NCI-H2107 treated with DMSO at 0.1 percent for 48 hours (cell line): ENCODE measurements around the gene CNOT2.

Experiments
- DNase-seq: peaks from one replicate; lab custom pipeline; 2025; ENCODE audit not compliant: unreplicated experiment; lab: John Stamatoyannopoulos, UW

The CNOT2 gene

DNA sequence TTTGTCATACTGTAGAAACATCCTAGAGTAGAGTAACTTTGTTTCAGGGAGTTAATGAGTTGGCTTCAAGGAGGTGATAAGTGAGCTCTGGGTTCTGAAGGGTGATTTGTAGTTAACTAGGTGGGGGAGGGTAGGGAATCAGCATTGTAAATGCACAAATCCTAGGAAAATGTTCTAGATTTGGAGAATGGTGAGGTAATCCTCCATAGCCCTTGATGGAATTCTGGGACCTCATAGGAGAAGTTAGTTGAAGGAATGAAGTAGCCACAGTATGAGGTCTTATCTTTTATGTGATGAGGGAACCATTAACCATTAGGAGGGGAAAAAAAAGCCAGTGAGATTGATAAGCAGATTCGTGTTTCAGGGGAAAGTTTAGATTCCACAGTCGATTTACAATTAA lies 8.0 kb downstream of the CNOT2 start:
- DNase-seq: no peak

DNA sequence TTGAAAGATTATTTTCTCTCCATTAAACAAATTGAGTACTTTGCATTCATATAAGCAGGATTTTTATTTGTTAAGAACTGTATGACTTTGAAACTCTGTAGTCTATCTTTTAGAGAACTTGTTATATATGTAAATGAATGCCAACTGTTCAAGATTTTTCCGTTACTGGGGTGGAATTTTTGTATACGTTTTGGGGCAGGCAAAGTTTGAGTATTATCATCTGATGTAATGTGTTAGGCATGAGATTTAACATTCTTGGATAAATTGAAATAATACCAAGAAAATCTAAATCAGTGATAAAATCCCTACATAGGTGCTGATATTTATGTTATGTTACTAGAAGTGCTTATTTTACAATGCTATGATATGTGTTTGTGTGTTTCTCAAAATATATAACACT lies 8.4 kb downstream of the CNOT2 start:
- DNase-seq: no peak

DNA sequence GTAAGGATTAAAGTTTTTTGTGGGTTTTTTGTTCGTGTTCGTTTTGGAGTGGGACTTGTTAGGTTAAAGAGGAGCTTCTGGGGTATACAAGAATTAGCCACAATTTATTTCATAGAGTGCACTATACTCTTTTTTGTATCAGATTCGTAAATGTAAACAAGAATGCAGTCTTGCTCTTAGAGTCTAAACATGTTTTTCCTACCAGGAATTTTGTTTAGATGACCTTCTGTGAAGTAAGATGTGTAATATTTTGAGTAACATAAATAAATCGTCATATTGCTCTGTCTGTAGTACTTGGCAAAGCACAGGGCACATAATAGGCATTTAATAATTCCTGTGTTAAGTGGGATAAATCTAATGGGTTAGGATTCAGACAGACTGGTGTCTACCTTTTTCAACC lies 9.6 kb downstream of the CNOT2 start:
- DNase-seq: no peak

DNA sequence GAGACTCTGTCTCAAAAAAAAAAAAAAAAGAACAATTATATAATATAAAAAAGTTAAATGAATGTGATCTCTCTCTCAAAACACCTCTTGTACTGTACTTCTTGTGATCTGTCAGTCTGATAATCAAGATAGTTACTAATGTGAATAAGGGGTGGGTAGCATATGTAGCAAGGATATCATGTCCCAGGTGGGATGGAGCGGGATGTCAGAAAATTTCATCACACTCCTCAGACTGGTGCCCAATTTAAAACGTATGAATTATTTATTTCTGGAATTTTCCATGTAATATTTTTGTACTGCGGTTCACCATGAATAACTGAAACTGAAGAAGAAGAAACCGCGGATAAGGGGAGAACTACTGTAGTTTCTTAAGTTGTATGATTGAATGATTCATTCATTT lies 11.0 kb downstream of the CNOT2 start:
- no peak for DNase-seq

DNA sequence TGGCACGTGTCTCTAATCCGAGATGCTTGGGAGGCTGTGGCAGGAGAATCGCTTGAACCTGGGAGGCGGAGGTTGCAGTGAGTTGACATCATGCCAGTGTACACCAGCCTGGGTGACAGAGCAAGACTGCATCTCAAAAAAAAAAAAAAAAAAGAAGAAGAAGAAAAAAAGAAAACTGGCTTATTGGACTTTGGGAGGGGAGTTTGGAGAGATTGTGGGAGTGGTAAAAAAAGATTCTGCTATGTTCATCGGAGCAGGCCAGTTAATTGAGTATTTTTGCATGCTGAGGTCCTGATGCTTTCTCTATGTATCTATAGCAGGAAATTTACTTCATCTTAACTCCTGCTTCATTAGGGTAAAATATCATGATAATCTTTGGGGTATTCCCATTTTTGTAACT lies 11.6 kb downstream of the CNOT2 start:
- no peak for DNase-seq

DNA sequence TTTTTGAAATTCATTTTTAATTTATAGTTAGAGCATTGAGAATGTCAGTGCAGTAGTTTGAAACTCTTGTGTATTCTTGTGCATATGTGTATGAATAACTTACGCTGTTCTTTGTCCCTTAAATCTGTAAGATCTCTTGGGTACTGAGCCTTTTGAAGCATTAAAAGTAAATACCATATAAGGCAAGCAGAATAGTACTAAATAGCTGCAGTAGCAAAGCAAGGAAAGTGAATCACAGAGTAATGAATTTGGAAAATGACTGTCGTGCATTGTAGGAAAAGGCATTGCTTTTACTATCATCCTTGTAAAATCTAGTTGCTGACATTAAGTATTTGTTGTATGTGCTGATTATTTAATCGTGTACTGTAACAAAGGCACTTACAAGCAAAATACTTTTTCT lies 12.1 kb downstream of the CNOT2 start:
- no peak for DNase-seq

DNA sequence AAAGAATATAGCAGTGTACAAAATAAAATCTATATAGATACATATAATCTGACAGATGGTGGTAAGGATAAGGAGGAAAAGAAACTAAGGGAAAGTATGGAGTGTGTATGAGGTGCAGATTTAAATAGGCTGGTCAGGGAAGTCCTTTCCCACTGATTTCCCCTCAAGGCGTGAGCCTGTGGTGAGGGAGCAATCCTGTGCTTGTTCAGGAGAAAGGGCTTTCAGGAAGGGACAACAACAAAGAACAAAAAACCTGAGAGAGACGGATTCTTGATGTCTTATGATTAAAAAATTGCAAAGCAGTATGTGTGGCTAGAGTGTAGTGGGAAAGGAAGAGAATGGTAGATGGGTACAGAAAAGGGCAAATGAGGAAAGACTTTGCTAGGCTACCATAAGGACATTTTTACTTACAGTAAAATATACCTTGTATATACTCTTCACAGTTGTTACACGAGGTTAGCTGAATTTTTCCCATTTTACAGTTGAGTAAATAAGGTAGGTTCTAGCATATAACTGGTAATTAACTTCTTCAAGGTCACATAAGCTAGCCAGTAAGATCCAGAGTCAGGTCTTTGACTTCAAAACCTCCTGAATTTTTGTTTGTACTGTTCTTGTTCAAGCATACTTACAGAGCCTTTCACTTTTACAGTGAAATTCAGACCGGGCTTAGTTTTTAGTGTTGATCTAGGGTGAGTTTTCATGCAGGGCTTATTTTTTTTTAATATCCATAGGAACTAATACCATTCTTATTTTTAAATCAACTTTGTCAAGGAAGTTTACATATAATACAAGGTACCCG lies 15.6 kb downstream of the CNOT2 start:
- no peak for DNase-seq

DNA sequence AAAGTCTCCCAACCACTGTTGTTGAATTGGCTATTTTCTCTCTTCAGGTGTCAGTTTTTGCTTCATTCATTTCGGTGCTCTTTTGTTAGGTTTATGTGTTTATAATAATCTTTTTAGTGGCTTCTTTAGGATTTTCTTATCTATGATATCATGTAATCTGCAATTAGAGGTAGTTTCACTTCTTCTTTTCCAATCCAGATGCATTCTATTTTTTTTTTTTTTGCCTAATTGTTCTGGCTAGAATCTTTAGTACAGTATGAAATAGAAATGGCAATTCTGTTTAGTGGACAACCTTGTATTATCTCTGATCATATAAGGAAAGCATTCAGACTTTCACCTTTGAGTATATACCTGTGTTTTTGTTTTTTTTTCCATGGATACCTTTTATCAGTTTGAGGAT lies 17.4 kb downstream of the CNOT2 start:
- DNase-seq: no peak

DNA sequence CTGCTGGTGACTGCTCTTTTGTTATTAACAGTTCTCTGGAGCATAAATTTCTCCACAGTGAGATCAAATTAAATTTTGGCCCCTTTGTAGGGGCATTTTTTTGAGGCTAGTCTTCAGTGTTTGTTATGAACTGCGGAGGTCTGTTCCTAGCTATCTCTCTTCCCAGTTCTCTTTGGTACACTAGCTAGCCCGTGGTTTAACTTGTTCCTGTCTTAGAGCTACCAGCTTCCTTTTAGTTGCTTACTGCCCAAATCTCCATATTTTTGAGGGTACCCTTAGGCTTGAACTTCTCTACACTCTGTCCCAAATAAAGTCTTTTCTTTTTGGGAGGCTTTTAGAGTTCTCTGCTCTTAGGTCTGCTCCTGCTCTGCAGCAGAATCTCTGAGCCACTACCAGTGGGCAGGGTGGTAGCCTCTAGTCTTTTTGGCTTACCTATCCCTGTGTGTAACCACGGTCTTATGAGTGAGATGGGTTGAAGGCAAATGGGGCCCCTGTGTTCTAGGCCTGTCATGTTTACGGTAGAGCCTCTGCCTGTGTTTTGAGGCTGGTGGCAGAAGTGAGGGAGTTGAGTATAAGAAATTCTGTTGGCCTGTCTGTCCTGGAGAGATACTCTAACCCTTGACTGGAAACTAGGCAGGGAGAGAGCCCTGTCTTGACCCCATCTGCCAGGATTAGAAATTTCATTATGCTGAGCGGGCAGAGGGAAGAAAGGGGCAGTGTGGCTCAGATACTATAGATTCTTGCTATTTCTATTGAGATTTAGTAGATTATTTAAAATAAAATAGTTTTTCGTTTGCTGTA lies 21.0 kb downstream of the CNOT2 start:
- no peak for DNase-seq

DNA sequence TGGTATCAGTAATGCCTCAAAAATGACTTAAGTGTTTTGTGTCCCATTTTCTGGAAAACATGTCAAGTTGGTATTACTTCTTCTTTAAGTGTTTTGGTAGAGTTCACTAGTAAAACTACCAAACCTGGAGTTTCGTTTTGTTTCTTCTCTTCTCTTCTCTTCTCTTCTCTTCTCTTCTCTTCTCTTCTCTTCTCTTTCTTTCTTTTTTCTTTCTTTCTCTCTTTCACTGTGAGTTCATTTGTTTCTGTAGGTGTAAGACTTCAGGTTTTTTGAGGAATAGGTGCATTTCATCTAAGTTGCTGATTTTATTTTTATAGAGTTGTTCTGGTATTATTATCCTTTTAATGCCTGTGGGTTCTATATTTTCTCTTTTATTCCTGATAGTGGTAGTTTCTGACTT lies 21.9 kb downstream of the CNOT2 start:
- DNase-seq: no peak

DNA sequence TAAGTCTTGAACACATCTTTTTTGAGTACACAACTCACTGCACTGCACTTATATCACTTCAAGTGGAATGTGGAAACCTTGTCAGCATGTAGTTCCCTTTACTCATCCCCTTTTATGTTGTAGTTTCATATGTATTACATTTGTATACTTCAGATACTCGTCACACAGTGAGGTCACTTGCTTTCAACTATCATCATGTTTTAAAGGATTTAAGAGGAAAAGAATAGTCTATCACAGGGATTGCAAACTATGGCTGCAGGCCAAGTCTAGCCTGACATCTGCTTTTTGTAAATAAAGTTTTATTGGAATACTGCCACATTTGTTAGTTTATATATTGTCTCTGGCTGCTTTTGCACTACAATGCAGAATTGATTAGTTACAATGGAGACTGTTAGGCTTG lies 24.3 kb downstream of the CNOT2 start:
- no peak for DNase-seq

DNA sequence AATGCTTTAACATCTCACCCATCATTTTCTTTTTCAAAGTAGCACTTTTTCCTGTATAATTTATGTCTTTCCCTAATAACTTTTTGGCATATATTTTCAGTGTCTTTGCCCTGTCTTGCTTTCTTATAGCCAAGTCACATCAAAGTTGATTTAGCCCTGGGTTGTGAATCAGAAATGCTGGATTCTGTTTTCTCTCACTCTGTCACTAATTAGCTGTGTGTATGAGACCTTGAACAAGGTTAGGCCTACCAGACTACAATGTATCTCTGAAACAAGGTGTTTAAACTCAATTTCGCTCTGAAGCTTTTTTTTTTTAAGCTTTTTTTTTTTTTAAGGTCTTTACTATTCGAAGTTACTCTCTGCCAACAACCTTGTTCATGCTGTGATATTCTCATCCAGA lies 25.7 kb downstream of the CNOT2 start:
- DNase-seq: no peak

DNA sequence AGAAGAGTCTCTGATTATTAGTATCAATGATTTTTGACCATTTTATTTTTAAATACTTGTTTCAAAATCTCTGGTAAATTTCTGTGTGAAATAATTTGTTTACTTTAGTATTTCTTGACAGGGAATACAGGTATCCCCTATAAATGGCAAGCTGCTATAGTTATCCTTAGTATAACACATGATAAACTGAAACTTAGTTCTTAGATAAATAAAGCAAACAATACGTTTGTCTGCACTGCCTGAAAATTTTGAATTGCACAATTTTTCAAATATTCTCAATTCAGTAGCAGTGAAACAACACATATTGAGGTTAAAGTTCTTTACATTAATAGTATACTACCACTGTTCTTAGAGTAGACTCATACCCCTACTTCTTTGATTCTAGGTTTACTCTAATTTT lies 26.9 kb downstream of the CNOT2 start:
- DNase-seq: no peak

DNA sequence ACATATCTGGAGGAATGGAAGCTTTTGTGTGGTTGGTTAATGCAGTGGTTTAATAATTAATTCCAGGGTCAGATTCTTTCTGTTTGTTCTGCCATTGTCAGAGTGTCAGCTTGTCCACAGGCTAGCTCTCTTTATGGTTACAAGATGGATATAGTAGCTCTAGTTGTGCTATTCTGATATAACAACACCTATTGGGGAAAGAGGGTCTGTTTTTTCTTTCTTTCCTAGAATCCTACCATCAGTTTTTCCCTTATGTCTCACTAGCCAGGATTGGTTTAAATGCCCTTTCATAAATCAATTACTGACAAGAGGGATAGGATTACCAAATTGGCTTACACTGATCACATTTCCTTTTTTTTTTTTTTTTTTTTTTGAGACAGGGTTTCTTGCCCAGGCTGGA lies 27.8 kb downstream of the CNOT2 start:
- no peak for DNase-seq

DNA sequence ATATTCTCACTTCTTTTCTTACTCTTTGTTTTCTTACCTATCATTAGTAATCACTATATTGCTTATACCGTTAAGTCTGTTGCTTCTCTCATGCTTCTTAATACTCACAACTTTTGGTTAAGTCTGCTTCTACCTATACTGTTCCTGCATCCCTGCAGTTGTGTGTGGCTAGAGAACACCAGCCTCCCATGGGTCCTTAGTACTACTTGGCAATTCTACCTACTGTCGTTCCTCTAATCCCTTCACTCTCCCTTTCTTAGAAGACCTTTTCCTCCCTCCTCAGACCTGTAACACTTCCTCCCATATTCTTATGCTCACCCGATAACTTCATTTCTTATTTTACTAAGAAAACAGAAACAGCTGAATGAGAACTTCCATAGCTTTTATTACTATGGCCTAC lies 29.3 kb downstream of the CNOT2 start:
- DNase-seq: no peak

DNA sequence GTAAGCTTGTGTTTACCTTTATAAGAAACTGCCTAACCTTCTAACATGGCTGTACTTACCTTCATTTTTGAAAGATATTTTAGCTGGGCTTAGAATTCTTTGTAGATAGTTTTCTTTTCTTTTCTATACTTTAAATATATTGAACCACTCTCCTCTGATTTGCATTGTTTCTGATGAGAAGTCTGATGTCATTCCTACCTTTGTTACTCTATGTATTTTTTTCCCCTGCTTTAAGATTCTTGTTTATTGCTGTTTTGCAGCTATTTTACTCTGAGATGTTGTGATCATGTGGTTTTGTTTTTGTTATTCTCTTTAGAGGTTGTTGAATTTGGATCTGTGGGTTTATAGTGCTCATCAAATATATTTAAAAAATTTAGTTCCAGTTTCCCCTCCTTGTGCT lies 31.8 kb downstream of the CNOT2 start:
- no peak for DNase-seq

DNA sequence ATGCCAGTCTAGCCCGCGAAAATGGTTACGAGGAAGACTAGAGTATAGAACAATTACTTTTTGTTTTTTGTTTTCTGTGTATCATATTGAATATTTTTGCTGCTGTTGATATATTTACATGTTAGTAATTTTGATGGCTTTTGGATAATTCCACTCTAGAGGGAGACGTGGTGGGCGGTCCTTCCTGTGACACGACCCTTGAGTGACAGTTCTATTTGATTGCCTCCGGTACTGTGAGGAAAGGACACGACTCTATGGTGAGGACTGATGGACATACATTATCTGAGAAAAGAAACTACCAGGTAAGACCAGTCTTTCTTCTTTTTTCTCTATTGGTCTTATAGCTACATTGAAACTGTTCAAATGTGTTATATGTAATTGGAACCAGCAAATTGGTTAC lies 34.7 kb downstream of the CNOT2 start:
- no peak for DNase-seq

DNA sequence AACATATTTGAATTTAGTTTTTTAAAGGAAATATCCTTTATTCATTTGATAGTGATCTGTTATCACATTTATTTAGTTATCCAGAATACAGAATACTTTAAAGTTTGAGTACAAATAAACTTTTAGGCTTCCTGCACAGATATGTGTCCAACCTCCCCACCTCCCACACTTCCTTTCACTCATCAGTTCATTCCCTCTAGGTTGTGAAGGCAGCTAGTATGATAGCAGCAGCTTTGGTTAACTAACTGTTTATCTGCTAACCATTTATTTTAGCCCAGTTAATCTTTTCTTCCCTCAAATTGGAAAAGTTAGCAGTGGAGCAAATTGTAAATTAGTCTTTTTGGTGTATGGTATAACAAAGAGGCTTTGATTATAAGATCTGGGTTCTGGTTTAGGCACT lies 35.7 kb downstream of the CNOT2 start:
- no peak for DNase-seq

DNA sequence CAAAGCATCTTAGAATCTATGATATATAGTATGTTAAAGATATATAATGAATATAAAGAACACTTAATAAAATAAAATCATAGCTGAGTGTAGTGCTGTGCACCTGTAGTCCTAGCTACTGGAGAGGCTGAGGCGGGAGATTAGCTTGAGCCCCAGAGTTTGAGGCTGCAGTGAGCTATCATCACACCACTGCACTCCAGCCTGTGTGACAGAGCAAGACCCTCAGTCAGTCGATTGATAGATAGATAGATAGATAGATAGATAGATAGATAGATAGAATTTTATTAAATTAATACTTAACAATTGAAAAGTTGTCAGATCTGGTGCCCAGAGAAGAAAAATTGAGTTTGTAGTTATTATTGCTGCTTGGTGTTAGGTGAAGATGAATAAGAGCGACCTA lies 40.0 kb downstream of the CNOT2 start:
- DNase-seq: no peak

DNA sequence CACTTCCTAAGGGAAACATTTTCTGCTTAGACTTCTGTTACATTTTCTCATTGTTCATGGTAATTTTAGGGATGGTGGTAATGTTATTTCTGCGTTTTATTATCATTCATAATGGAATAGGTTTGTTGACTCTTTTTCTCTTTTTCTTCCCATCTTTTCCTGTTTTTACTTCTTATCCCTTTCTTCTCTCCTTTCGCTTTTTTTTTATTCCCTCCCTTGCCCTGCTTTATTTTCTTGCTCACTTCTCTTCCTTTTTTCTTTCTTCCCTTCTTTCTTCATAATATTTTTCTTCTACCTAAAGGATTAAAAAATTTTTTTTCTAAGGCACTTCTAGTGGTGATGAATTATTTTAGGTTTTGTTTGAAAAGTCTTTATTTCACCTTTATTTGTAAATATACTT lies 45.6 kb downstream of the CNOT2 start:
- no peak for DNase-seq

DNA sequence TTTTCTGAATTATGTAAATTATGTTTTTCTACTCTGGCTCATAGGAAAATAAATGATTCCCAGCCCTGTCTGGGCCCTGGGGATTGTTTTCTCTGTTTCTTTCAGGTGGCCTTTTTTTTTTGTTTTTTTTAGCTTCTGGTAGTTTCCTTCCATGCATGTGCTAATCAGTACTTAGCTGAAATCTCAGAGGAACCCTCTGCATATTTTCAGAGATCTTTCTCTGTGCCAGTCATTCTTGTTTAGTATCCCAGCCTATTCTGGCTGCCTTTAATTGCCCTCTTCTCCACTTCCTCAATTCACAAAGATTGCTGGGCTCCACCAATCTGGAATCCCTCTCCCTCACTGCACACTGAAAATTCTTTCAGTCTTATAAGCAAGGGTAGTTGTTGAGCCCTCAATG lies 46.9 kb downstream of the CNOT2 start:
- DNase-seq: no peak

DNA sequence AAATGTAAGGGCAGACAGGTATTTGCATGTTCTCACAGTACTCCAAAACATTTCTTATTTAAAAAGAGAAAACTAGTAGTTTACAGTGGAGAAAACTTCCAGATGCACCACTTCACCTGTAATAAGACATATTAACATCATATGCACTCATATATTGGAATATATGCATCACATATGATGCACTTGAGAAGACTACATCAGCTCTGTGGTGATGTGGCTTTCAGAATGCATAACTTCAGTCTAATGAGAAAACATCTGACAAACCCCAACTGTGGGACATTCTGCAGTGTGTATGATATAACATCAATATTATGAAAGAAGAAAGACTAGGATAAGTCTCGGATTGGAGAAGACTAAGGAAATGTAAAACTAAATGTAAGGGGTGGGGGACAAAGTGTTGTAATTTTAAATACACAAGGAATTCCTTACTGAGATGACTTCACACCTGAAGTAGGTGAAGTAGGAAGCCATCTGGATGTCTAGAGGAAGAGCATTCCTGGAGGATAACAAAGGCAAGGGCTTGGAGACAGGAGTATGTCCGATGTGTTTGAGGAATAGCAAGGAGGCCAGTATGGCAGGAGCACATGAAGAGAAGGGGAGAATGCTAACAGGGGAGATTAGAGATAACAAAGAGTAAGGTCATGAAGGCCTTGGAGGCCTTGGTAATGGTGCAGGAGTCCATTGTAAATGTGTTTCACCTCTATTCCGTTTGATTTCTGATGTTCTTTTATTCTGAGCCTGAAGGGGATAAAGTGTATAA lies 49.0 kb downstream of the CNOT2 start:
- DNase-seq: no peak
